Retina (tissue), 1 donor: ENCODE measurements around the gene BRME1.
"Not testable (repeated sequence)": the region's sequence is repeated elsewhere in the genome, so short reads cannot be mapped to it uniquely, and the experiment has no call there.

ENCODE experiments used
- DNase-seq: peaks from one replicate; pipeline ENCODE4 v3.0.0-alpha.2; 2016

BRME1 gene

GRCh38 chr19:13926010-13926409 lies 20.1 kb upstream of the BRME1 start:
- no peak for DNase-seq

DNA sequence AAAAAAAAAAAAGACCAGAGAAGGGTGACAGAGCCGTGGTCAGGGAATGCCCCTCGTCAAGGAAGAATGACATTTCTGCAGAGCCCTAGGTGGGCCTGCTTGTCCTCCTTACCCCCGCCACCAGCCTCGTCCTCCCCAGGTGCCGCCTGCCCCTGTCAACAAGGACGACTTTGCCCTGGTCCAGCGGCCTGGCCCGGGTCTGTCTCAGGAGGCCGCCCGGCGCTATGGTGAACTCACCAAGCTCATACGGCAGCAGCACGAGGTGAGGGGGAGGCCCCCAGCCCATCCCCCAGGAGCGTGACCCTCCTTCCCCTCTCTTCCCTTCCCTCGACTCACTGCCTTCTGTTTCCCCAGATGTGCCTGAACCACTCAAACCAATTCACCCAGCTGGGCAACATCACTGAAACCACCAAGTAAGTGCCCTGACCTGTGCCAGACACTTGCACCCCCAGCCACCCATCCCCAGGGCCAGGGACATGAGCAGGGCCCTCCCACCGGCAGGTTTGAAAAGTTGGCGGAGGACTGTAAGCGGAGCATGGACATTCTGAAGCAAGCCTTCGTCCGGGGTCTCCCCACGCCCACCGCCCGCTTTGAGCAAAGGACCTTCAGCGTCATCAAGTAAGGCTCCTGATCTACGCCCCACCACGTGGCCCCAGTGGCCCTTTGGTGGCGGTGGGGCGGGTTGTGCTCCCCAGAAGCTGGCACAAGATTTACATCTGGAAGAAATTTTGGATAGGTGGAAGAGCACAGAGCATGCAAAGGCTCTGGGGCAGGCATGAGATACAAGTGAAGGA lies 17.5 kb upstream of the BRME1 start:
- DNase-seq, result no peak

DNA sequence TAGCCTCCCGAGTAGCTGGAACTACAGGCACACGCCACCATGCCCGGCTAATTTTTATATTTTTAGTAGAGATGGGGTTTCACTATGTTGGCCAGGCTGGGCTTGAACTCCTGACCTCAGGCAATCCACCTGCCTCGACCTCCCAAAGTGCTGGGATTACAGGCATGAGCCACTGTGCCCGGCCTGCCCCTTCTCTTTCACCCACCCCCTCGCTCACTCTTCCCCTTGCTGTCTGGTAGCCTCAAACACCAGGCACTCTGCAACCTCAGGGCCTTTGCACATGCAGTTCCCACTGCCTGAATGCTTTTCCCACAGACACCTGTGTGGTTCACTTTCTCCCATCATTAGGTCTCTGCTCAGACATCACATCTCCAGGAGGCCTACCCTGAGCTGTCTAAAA lies 16.2 kb upstream of the BRME1 start:
- not testable (repeated sequence) for DNase-seq

DNA sequence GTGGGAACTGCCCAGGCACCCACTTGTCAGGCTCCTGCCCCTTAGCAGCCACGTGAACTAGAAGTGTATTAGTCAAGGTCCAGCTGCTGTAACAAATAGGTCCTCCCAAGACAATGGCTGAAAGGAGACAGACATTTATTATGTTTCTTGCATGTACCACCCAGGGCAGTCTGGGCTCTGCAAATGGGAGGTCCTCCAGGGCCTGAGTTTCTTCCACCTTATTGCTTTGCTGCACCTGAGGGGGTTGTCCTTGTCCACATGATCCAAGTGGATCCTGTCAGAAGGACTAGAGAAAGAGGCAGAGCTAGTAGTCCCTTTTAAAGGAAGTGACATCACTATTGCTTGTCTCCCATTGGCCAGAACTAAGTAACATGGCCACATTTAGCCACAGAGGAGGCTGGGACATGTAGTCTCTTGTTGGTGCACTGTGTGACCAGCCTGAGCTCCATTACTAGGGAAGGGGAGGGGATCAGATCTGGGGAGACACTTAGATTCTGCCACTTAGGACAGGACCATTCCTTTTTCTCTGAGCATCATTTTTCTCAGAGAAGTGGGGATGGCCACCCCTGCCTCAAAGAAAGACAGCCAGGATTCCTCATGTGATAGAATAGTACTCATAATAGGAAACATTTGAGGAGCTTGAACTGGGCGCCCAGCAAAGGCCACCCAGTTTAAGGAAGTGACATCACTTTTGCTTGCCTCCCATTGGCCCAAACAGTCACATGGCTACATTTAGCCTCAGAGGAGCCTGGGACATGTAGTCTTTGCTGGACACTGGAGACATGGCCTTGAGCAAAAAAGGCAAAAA lies 15.2 kb upstream of the BRME1 start:
- peak; percentile 30 for DNase-seq

DNA sequence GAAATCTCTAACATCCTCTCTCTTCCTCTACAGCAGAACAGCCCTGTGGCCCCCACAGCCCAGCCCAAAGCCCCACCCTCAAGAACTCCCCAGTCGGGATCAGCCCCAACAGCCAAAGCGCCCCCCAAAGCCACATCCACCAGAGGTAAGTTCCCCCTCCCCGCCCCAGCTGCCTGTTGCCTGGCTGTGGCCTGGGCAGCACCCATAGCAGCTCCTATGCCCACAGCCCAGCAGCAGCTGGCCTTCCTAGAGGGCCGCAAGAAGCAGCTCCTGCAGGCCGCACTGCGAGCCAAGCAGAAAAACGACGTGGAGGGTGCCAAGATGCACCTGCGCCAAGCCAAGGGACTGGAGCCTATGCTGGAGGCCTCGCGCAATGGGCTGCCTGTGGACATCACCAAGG lies 14.6 kb upstream of the BRME1 start:
- DNase-seq, result no peak

DNA sequence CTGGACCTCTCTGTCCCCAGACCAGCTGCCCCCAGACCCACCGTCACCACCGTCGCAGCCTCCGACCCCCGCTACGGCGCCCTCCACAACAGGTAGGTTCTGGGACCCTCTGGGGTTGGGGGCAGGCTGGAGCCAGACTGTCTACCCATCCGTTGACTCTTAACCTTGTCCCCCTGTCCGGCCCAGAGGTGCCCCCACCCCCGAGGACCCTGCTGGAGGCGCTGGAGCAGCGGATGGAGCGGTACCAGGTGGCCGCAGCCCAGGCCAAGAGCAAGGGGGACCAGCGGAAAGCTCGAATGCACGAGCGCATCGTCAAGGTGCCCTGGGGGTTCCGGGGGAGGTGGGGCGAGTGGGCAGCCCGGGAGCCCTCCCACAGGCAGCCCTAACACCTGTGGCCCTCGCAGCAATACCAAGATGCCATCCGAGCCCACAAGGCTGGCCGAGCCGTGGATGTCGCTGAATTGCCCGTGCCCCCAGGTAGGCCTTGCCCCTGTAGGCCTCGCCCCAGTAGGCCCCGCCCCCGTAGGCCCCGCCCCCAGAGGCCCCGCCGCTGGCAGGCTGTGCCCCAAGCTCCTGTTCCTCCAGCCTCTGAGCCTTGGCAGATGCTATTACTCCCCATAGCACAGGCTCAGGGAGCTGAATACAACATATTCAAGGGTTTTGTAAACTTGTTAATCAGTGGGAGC lies 13.0 kb upstream of the BRME1 start:
- DNase-seq, result no peak

- no peak for DNase-seq
Observed at GRCh38 chr19:13917888-13918406, 12.0 kb upstream of the BRME1 start.

DNA sequence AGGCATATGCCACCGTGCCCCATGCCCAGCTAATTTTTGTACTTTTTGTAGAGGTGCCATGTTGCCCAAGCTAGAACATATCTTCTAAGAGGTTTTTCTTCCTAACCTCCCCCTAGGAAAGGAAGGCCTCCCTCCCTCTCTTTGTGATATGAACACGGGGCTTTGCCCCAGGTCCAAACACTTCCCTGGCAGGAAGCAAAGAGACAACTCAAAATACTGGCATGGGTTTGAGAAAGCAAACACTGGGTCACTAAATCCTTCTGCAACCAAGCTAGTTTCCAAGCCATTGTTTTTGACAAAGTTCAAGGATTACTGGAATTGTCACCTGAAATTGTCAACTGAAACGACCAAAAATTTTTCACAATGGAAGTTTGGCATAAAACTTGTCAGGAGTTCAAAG lies 8.9 kb upstream of the BRME1 start:
- DNase-seq, result no peak

- DNase-seq, result no peak
Observed at GRCh38 chr19:13913352-13913751, 7.4 kb upstream of the BRME1 start.

GRCh38 chr19:13909430-13909829 lies 3.5 kb upstream of the BRME1 start:
- DNase-seq, result no peak

DNA sequence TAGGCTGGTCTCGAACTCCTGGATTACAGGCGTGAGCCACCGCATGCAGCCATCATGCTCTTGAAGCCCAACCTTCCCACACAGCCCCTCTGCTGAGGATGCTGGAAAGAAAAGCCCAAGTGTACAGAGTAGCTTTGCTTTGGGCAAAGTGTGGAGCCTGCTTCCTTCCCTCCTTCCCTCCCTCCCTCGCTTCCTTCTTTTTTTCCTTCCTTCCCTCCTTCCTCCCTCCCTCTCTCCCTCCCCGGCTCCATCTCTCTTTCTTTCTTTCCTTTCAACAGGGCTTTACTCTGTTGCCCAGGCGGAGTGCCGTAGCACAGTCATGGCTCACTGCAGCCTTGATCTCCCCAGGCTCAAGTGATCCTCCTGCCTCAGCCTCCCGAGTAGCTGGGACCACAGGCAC lies 2.8 kb upstream of the BRME1 start:
- DNase-seq, result no peak

GRCh38 chr19:13906910-13907309 lies 993 bp upstream of the BRME1 start:
- no peak for DNase-seq

- DNase-seq, result no peak
Observed at GRCh38 chr19:13906521-13906904, 596 bp upstream of the BRME1 start.

DNA sequence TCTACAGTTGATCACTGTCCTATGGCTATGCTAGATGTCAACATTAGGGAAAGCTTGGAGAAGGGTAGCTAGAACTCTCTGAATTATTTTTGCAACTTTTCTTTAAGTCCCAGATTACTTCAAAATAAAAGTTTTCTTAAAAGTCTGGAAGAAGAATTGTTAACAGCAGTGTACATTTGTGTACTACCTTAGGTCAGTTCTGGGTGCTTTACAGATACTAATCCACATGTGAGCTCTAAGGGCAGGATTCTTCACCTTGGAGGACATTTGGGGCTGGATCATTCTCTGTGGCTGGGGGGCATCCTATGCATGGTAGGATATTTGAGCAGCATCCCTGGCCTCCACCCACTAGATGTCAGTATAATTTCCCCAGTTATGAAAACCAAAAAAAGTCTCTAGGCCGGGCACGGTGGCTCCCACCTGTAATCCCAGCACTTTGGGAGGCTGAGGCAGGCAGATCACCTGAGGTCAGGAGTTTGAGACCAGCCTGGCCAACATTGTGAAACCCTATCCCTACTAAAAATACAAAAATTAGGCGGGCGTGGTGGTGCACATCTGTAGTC lies 2.8 kb downstream of the BRME1 start:
- DNase-seq, result no peak

- no peak for DNase-seq
Observed at GRCh38 chr19:13899912-13900584, 5.9 kb downstream of the BRME1 start.

- DNase-seq, result no peak
Observed at GRCh38 chr19:13899393-13899792, 6.5 kb downstream of the BRME1 start.

- DNase-seq, result no peak
Observed at GRCh38 chr19:13896227-13896626, 9.7 kb downstream of the BRME1 start.

- no peak for DNase-seq
Observed at GRCh38 chr19:13894552-13894951, 11.4 kb downstream of the BRME1 start.

DNA sequence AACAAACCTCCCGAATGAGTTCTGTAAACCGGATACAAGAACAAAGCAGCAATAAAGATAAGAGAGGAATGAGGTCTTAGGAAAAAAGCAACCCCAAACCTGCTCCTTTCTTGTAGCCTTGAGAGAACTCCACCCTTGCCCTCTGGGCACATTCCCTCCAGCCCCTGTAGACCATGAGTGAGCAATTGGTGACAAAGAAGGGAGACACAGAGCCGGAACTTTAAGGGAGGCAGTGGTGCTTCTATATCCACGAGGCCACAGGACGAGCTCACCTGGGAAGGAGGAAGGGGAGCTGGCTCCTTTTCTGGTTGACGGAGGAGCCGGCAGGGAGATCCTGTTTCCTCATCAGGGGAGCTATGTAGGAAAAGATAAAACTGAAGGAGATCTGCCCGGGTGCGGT lies 13.0 kb downstream of the BRME1 start:
- DNase-seq, result no peak

DNA sequence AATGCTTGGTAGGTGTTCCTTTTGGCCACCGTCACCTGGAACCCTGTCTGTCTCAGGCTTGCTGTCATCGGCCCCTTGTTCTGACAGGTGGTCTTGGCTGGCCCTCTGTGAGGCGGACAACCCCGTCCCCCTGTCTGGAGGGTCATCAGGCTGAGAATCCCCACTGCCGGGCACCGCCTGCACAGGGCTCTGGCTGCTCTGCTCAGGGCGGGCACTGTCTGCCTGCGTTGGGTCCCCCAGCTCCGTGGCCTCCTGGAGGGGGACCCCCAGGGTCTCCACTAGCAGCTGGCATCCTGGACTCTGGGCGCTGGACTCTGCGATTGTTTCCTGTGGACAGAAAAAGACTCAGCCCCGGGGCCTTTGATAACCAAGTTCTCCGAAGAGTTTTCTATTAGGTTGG lies 15.8 kb downstream of the BRME1 start:
- DNase-seq, result no peak

- no peak for DNase-seq
Observed at GRCh38 chr19:13888281-13888680, 17.6 kb downstream of the BRME1 start.

DNA sequence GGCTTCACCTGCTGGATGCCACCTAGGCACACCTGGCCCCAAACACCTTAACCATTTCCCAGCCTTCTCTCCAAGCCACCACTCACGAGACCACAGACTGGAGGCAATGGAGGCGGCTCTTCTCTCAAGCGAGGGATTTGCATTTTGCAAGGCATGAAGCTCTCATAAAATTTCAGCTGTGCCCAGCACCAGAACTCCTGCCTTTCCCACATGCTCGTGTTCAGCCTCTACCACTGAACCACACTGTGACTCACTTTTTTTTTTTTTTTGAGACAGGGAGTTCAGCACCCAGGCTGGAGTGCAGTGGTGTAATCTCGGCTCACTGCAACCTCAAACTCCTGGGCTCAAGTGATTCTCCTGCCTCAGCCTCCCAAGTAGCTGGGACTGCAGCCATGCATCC lies 18.4 kb downstream of the BRME1 start:
- no peak for DNase-seq

GRCh38 chr19:13887018-13887436 lies 18.9 kb downstream of the BRME1 start:
- DNase-seq, result no peak
